Measurements from ENCODE around the gene DNAH3. TPM values are rescaled to one million over a fixed set of nuclear protein-coding genes. Genes with fewer than 3 reads are reported as not detected.

Gene DNAH3
- total RNA-seq, 1 donor from 2014 or later: not detected

- no peak for DNase-seq (ENCODE audit: low spot score in 2 of 2, unreplicated experiment in 2 of 2)
- Mint-ChIP-seq H3K4me1 (peaks cover 2% of the 10 kb centered on the region), H3K9me3 (no peaks in the 10 kb centered on the region), H3K36me3 (peaks cover 8% of the 10 kb centered on the region), H3K27ac (no peak overlapping the region), H3K27me3 (ENCODE audit: low read depth) (no peaks in the 10 kb centered on the region), H3K4me3 (no peak overlapping the region)
- TF ChIP-seq, protein P1, sequence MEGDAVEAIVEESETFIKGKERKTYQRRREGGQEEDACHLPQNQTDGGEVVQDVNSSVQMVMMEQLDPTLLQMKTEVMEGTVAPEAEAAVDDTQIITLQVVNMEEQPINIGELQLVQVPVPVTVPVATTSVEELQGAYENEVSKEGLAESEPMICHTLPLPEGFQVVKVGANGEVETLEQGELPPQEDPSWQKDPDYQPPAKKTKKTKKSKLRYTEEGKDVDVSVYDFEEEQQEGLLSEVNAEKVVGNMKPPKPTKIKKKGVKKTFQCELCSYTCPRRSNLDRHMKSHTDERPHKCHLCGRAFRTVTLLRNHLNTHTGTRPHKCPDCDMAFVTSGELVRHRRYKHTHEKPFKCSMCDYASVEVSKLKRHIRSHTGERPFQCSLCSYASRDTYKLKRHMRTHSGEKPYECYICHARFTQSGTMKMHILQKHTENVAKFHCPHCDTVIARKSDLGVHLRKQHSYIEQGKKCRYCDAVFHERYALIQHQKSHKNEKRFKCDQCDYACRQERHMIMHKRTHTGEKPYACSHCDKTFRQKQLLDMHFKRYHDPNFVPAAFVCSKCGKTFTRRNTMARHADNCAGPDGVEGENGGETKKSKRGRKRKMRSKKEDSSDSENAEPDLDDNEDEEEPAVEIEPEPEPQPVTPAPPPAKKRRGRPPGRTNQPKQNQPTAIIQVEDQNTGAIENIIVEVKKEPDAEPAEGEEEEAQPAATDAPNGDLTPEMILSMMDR (IDR thresholded peaks at IDR 0.05; ENCODE audit: unreplicated experiment): no peak
These were observed 221.8 kb downstream of the DNAH3 start for GRCh38 chr16:20928774-20929411.

DNA sequence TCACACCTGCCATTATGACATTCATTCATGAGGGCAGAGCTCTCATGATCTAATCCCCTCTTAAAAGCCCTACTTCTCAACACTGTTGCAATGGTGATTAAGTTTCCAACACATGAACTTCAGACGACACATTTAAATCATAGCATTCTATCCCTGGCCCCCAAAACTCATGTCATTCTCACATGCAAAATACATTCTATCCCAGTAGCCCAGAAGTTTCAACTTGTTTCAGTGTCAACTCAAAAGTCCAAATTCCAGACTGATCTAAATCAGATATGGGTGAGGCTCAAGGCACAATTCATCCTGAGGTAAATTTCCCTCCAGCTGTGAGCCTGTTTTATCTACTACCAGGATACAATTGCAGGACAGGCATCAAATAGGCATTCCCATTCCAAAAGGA is 224.9 kb downstream of the DNAH3 start:
- H3K27ac Mint-ChIP-seq: no peak overlapping the region
- TF ChIP-seq, protein P1 (IDR thresholded peaks at IDR 0.05; ENCODE audit: unreplicated experiment): no peak
- H3K9me3 Mint-ChIP-seq: no peaks in the 10 kb centered on the region
- H3K27me3 Mint-ChIP-seq (ENCODE audit: low read depth): no peaks in the 10 kb centered on the region
- no peak for DNase-seq (ENCODE audit: low spot score in 2 of 2, unreplicated experiment in 2 of 2)
- peaks cover 2% of the 10 kb centered on the region for H3K4me1 Mint-ChIP-seq
- no peak overlapping the region for H3K4me3 Mint-ChIP-seq
- H3K36me3 Mint-ChIP-seq: peaks cover 13% of the 10 kb centered on the region

GRCh38 chr16:20923876-20924275 is 226.8 kb downstream of the DNAH3 start:
- H3K36me3 Mint-ChIP-seq: peaks cover 13% of the 10 kb centered on the region
- no peaks in the 10 kb centered on the region for H3K9me3 Mint-ChIP-seq
- H3K4me1 Mint-ChIP-seq: no peaks in the 10 kb centered on the region
- no peak overlapping the region for H3K27ac Mint-ChIP-seq
- no peak for DNase-seq (ENCODE audit: low spot score in 2 of 2, unreplicated experiment in 2 of 2)
- TF ChIP-seq, protein P1 (IDR thresholded peaks at IDR 0.05; ENCODE audit: unreplicated experiment): no peak
- no peaks in the 10 kb centered on the region for H3K27me3 Mint-ChIP-seq (ENCODE audit: low read depth)
- H3K4me3 Mint-ChIP-seq: no peak overlapping the region

GRCh38 chr16:20920799-20921198 is 229.8 kb downstream of the DNAH3 start:
- TF ChIP-seq, protein P1 (IDR thresholded peaks at IDR 0.05; ENCODE audit: unreplicated experiment): no peak
- Mint-ChIP-seq H3K27me3 (ENCODE audit: low read depth) (no peaks in the 10 kb centered on the region), H3K4me3 (no peak overlapping the region), H3K27ac (no peak overlapping the region), H3K9me3 (no peaks in the 10 kb centered on the region), H3K36me3 (peaks cover 19% of the 10 kb centered on the region), H3K4me1 (no peaks in the 10 kb centered on the region)
- no peak for DNase-seq (ENCODE audit: low spot score in 2 of 2, unreplicated experiment in 2 of 2)

DNA sequence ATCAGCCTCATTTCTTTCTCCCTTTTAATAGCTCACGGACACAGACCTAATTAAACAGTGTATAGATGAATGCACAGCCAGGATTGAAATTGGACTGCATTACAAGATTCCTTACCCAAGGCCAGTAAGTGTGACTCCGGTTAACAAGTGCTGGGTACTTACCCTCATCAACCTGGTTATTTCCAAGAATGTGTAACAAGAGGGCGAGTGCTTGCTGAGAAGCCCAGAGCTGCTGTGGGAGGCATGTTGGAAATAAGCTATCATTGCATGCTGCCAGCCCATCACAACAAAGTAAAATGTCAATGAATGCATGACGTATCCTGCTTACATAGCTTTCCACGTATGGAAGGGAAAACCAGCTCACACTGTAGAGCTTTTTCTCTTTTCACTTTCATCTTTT is 230.6 kb downstream of the DNAH3 start:
- no peak for DNase-seq (ENCODE audit: low spot score in 2 of 2, unreplicated experiment in 2 of 2)
- Mint-ChIP-seq H3K27ac (no peak overlapping the region), H3K36me3 (peaks cover 22% of the 10 kb centered on the region), H3K4me3 (no peak overlapping the region), H3K27me3 (ENCODE audit: low read depth) (no peaks in the 10 kb centered on the region), H3K4me1 (no peaks in the 10 kb centered on the region), H3K9me3 (no peaks in the 10 kb centered on the region)
- TF ChIP-seq, protein P1 (IDR thresholded peaks at IDR 0.05; ENCODE audit: unreplicated experiment): no peak
